A673 (cell line): Measurements from ENCODE around the gene SEMA5A. TPM values are rescaled to one million over a fixed set of nuclear protein-coding genes. Genes with fewer than 3 reads are reported as not detected.

ENCODE experiments used
- BruUV-seq: library from RNA; stranded (reverse); fragments of 400-500 nt; replicated peaks from 2 replicates; lab custom pipeline; 2021; lab: Mats Ljungman, UMichigan
- CTCF ChIA-PET: fragments of 300-600 bp; sonication (Branson Sonifier 250); formaldehyde crosslinking; loops from one replicate; lab custom pipeline; 2022; ENCODE audit warnings: antibody characterized with exemption; lab: Charles Lee
- POLR2A ChIA-PET: fragments of 300-600 bp; sonication (Branson Sonifier 250); formaldehyde crosslinking; loops from one replicate; lab custom pipeline; 2022; ENCODE audit warnings: antibody characterized with exemption; ENCODE audit not compliant: low non-redundant PET; lab: Charles Lee
- DNase-seq: peaks from one replicate; pipeline ENCODE4 v3.0.0-alpha.2; 2015; ENCODE audit warnings: low spot score
- H3K27ac ChIP-seq: fragments of 200-600 bp; sonication (generic); 2 replicates; pipeline ENCODE4 v1.5.1; 2016; ENCODE audit warnings: mixed run types, low read depth, mild to moderate bottlenecking, mixed read lengths, antibody characterized with exemption, low read length; ENCODE audit not compliant: poor library complexity, severe bottlenecking
- H3K27me3 ChIP-seq: fragments of 200-600 bp; sonication (generic); replicated peaks from 2 replicates; pipeline ENCODE4 v1.6.1; 2017; ENCODE audit warnings: mixed run types, low read depth, mild to moderate bottlenecking, mixed read lengths, antibody characterized with exemption, low read length; ENCODE audit not compliant: insufficient read depth, poor library complexity
- H3K36me3 ChIP-seq: fragments of 200-600 bp; sonication (generic); 2 replicates; pipeline ENCODE4 v1.6.1; 2016; ENCODE audit warnings: mixed run types, mild to moderate bottlenecking, mixed read lengths, antibody characterized with exemption, low read length; ENCODE audit not compliant: insufficient read depth, poor library complexity, severe bottlenecking
- H3K4me1 ChIP-seq: fragments of 200-600 bp; sonication (generic); 2 replicates; pipeline ENCODE4 v1.6.1; 2017; ENCODE audit warnings: mixed run types, mild to moderate bottlenecking, mixed read lengths, antibody characterized with exemption, low read length; ENCODE audit not compliant: insufficient read depth, poor library complexity, severe bottlenecking
- H3K4me3 ChIP-seq: fragments of 200-600 bp; sonication (generic); 2 replicates; pipeline ENCODE4 v1.5.1; 2016; ENCODE audit warnings: low read depth, mixed run types, mild to moderate bottlenecking, mixed read lengths, low read length; ENCODE audit not compliant: poor library complexity, severe bottlenecking
- H3K9me3 ChIP-seq: fragments of 200-600 bp; sonication (generic); 2 replicates; pipeline ENCODE4 v1.6.1; 2016; ENCODE audit warnings: mixed run types, low read depth, mild to moderate bottlenecking, mixed read lengths, antibody characterized with exemption, low read length; ENCODE audit not compliant: poor library complexity, severe bottlenecking
- CTCF ChIP-seq: fragments of 300-800, 200-600 bp; sonication (generic); conservative IDR thresholded peaks from 2 replicates; pipeline ENCODE4 v1.5.1; 2017; ENCODE audit warnings: low read depth, mild to moderate bottlenecking, antibody characterized with exemption, low read length, moderate library complexity, mixed read lengths
- EZH2 ChIP-seq: fragments of 200-600 bp; sonication (generic); IDR thresholded peaks from 2 replicates; pipeline ENCODE4 v1.6.1; 2017; ENCODE audit warnings: borderline replicate concordance, low read depth, mild to moderate bottlenecking, mixed read lengths, antibody characterized with exemption, low read length; ENCODE audit not compliant: poor library complexity, severe bottlenecking
- intact Hi-C: fragments of 100-400 bp; cut with micrococcal nuclease; formaldehyde crosslinking; loops from one replicate; pipeline ENCODE4 v1.10.0; 2022; ENCODE audit not compliant: unreplicated experiment
- total RNA-seq: library from RNA; stranded (reverse); gene quantifications from 2 replicates; pipeline ENCODE4 v1.2.3, GENCODE V29; 2021

SEMA5A gene
- total RNA-seq, 1 experiment from 2014 or later, result 0.17 TPM

- Histone ChIP-seq H3K27ac (no peak overlapping the region), H3K4me1 (no peaks in the 10 kb centered on the region), H3K4me3 (no peak overlapping the region), H3K36me3 (no peaks in the 10 kb centered on the region), H3K9me3 (no peaks in the 10 kb centered on the region), H3K27me3 (no peaks in the 10 kb centered on the region)
- intact Hi-C loops, result no loop called here
- no peak for TF ChIP-seq CTCF
- TF ChIP-seq EZH2, result no peak
- no peak for DNase-seq
- no TSS peak for BruUV-seq
- ChIA-PET POLR2A (no interaction called here), CTCF (no interaction called here)
These were observed 244.7 kb downstream of the SEMA5A start for GRCh38 chr5:9301200-9301599.

GRCh38 chr5:9297134-9297533 lies 248.7 kb downstream of the SEMA5A start:
- intact Hi-C loops, result no loop called here
- no peak overlapping the region for H3K27ac ChIP-seq
- ChIA-PET POLR2A (no interaction called here), CTCF (no interaction called here)
- TF ChIP-seq EZH2, result no peak
- no peak for DNase-seq
- no peaks in the 10 kb centered on the region for H3K9me3 ChIP-seq
- no TSS peak for BruUV-seq
- H3K36me3 ChIP-seq, result no peaks in the 10 kb centered on the region
- H3K27me3 ChIP-seq, result no peaks in the 10 kb centered on the region
- no peak overlapping the region for H3K4me3 ChIP-seq
- no peaks in the 10 kb centered on the region for H3K4me1 ChIP-seq

GRCh38 chr5:9295466-9295801 lies 250.4 kb downstream of the SEMA5A start:
- Histone ChIP-seq H3K36me3 (no peaks in the 10 kb centered on the region), H3K4me1 (no peaks in the 10 kb centered on the region), H3K4me3 (no peak overlapping the region), H3K27ac (no peak overlapping the region), H3K27me3 (no peaks in the 10 kb centered on the region), H3K9me3 (no peaks in the 10 kb centered on the region)
- ChIA-PET CTCF (no interaction called here), POLR2A (no interaction called here)
- DNase-seq, result no peak
- intact Hi-C loops, result no loop called here
- BruUV-seq, result no TSS peak
- TF ChIP-seq EZH2 (no peak), CTCF (no peak)

- no peaks in the 10 kb centered on the region for H3K36me3 ChIP-seq
- intact Hi-C loops, result no loop called here
- no peaks in the 10 kb centered on the region for H3K9me3 ChIP-seq
- no peaks in the 10 kb centered on the region for H3K27me3 ChIP-seq
- ChIA-PET CTCF (no interaction called here), POLR2A (no interaction called here)
- DNase-seq, result no peak
- no peaks in the 10 kb centered on the region for H3K4me1 ChIP-seq
- H3K27ac ChIP-seq, result no peak overlapping the region
- no TSS peak for BruUV-seq
- TF ChIP-seq EZH2, result no peak
- TF ChIP-seq CTCF, result no peak
- no peak overlapping the region for H3K4me3 ChIP-seq
These were observed 250.9 kb downstream of the SEMA5A start for GRCh38 chr5:9294793-9295465.
